ENCODE measurements around the gene ZNF664. TPM values are rescaled to one million over a fixed set of nuclear protein-coding genes. Genes with fewer than 3 reads are reported as not detected.

The ZNF664 gene
- polyA plus RNA-seq, 1 donor from 2014 or later = 146 TPM

DNA sequence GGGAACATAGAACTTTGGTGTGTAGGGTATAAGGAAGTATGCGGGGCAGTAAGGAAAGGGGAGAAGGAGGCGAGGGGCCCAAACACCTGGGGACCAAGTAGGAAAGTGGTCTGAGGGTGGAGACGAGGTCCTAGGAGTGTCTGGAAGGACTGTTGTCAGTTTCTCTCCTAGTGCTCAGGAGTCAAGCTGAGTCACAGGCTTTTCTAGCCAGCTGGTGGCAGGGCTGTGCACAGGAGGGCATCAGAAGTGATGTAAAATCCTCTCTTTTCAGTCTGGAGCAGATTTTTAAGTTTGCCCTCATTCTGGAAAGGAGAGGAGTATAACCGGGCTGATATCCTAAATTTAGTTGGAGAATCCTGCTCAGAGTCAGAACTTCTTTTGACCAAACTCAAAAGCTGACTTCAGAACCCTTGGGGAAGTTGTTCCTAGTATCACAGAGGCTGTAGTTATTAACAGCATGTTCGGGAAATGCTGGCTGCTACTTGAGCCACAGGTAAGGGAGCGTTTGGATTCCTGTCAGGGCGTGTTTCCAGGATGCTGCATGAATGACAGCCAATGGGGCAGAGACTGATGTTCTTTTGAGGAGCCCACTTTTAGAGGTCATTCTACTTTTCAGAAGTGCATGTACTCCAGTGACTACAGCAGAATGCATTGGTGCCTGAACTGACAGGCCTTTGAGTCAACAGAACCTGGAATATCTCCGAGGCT, 19.3 kb downstream of the ZNF664 start:
- Histone ChIP-seq H3F3A (ENCODE audit: insufficient read depth, low read length, poor library complexity, severe bottlenecking) (no peaks in the 10 kb centered on the region), H3K36me3 (ENCODE audit: insufficient read depth, low read length) (no peaks in the 10 kb centered on the region), H3K27ac (ENCODE audit: low read length) (no peak overlapping the region), H3K4me2 (ENCODE audit: low read length) (no peak overlapping the region), H4K20me1 (ENCODE audit: insufficient read depth) (peaks cover 6% of the 10 kb centered on the region), H3K9ac (ENCODE audit: low read length) (no peak overlapping the region), H2AFZ (ENCODE audit: low read depth, low read length) (no peak overlapping the region), H3K79me2 (replicated peaks; ENCODE audit: insufficient read depth, low read length) (peaks cover 54% of the 10 kb centered on the region), H3K4me3 (ENCODE audit: low read length) (no peak overlapping the region), H3K9me2 (ENCODE audit: insufficient read depth, low read length) (no peaks in the 10 kb centered on the region), H3K27me3 (ENCODE audit: insufficient read depth, low read depth, low read length) (no peaks in the 10 kb centered on the region), H3K9me3 (ENCODE audit: low read length) (no peaks in the 10 kb centered on the region)
- TF ChIP-seq SMC3 (conservative IDR thresholded peaks at IDR 0.05; ENCODE audit: poor library complexity) = no peak
- TF ChIP-seq EZH2 (IDR thresholded peaks at IDR 0.05; ENCODE audit: borderline replicate concordance, insufficient read depth, low read length, poor library complexity, severe bottlenecking) = no peak

DNA sequence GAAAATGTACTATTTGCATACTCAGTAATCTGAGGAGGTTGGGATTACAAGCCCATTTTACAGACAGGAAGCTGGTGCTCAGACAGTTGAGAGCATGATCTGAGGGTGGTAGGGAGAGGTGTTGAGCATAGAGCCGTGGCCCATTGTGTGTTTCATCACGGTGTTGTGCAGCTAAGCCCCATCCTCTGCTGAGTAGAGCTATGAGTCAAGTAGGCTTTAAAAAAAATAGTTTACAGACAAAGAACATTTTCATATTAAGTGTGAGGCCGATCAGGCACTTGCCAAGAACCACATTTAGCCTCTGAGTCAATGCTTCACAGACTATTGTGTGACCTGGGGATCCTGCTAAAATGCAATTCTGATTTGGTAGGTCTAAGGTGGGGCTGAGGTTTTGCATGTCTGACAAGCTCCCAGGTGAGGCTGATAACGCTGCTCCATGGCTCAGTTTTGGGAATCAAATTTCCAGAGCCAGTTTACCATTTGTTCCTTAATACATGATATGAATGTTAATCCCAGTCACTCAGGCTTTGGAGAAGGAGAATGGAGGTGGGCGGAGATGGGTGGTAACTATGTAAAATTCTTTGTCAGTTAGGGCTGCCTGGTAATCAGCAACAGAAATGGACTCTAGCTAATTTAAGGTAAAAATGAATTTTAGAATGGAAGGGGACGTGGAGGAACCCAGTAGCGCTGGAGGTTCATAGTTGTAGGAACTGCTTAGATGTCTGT, 22.2 kb downstream of the ZNF664 start:
- Histone ChIP-seq H3K36me3 (ENCODE audit: insufficient read depth, low read length) (no peaks in the 10 kb centered on the region), H3K9ac (ENCODE audit: low read length) (no peak overlapping the region), H3K27ac (ENCODE audit: low read length) (no peak overlapping the region), H3F3A (ENCODE audit: insufficient read depth, low read length, poor library complexity, severe bottlenecking) (no peaks in the 10 kb centered on the region), H3K9me2 (ENCODE audit: insufficient read depth, low read length) (no peaks in the 10 kb centered on the region), H3K4me2 (ENCODE audit: low read length) (no peak overlapping the region), H2AFZ (ENCODE audit: low read depth, low read length) (no peak overlapping the region), H3K4me3 (ENCODE audit: low read length) (no peak overlapping the region), H3K79me2 (replicated peaks; ENCODE audit: insufficient read depth, low read length) (peaks cover 47% of the 10 kb centered on the region), H4K20me1 (ENCODE audit: insufficient read depth) (peaks cover 6% of the 10 kb centered on the region), H3K9me3 (ENCODE audit: low read length) (no peaks in the 10 kb centered on the region), H3K27me3 (ENCODE audit: insufficient read depth, low read depth, low read length) (no peaks in the 10 kb centered on the region)
- TF ChIP-seq EP300 (conservative IDR thresholded peaks at IDR 0.05; ENCODE audit: poor library complexity, severe bottlenecking) = no peak

DNA sequence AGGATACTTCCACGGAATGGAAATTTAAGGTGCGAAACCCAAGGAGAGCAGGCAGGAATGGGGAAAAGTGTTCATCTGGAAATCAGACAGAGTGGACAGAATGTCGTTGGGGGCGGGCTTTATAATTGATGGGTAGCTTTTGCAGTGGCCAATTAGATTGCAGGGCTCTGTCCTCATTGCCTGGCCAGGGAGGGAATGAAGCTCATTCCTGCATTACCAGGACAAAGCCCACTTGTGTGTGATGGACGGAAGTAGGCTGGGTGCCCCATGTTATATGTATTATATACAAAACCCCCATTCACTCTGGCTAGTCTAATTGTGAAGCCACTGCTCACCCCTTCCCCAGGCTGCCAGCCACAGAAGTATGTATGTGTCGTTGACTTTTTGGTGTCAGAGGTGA, 23.6 kb downstream of the ZNF664 start:
- no peak overlapping the region for H3K27ac ChIP-seq (ENCODE audit: low read length)
- H3K4me3 ChIP-seq (ENCODE audit: low read length) = no peak overlapping the region
- no peaks in the 10 kb centered on the region for H3K9me3 ChIP-seq (ENCODE audit: low read length)
- H3K27me3 ChIP-seq (ENCODE audit: insufficient read depth, low read depth, low read length) = no peaks in the 10 kb centered on the region
- no peaks in the 10 kb centered on the region for H3K36me3 ChIP-seq (ENCODE audit: insufficient read depth, low read length)
- peaks cover 58% of the 10 kb centered on the region for H3K79me2 ChIP-seq (replicated peaks; ENCODE audit: insufficient read depth, low read length)
- no peaks in the 10 kb centered on the region for H3F3A ChIP-seq (ENCODE audit: insufficient read depth, low read length, poor library complexity, severe bottlenecking)
- TF ChIP-seq SMC3 (conservative IDR thresholded peaks at IDR 0.05; ENCODE audit: poor library complexity) (no peak), POLR2AphosphoS5 (IDR thresholded peaks at IDR 0.05) (no peak), EZH2 (IDR thresholded peaks at IDR 0.05; ENCODE audit: borderline replicate concordance, insufficient read depth, low read length, poor library complexity, severe bottlenecking) (no peak), MXI1 (conservative IDR thresholded peaks at IDR 0.05; ENCODE audit: poor library complexity, severe bottlenecking) (no peak), EP300 (conservative IDR thresholded peaks at IDR 0.05; ENCODE audit: poor library complexity, severe bottlenecking) (no peak), RAD21 (conservative IDR thresholded peaks at IDR 0.05) (no peak), TAF1 (IDR thresholded peaks at IDR 0.05; ENCODE audit: low read depth) (no peak)
- TF ChIP-seq, protein P1, sequence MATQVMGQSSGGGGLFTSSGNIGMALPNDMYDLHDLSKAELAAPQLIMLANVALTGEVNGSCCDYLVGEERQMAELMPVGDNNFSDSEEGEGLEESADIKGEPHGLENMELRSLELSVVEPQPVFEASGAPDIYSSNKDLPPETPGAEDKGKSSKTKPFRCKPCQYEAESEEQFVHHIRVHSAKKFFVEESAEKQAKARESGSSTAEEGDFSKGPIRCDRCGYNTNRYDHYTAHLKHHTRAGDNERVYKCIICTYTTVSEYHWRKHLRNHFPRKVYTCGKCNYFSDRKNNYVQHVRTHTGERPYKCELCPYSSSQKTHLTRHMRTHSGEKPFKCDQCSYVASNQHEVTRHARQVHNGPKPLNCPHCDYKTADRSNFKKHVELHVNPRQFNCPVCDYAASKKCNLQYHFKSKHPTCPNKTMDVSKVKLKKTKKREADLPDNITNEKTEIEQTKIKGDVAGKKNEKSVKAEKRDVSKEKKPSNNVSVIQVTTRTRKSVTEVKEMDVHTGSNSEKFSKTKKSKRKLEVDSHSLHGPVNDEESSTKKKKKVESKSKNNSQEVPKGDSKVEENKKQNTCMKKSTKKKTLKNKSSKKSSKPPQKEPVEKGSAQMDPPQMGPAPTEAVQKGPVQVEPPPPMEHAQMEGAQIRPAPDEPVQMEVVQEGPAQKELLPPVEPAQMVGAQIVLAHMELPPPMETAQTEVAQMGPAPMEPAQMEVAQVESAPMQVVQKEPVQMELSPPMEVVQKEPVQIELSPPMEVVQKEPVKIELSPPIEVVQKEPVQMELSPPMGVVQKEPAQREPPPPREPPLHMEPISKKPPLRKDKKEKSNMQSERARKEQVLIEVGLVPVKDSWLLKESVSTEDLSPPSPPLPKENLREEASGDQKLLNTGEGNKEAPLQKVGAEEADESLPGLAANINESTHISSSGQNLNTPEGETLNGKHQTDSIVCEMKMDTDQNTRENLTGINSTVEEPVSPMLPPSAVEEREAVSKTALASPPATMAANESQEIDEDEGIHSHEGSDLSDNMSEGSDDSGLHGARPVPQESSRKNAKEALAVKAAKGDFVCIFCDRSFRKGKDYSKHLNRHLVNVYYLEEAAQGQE (IDR thresholded peaks at IDR 0.05; ENCODE audit: borderline replicate concordance) = no peak
- TF ChIP-seq, protein P2, sequence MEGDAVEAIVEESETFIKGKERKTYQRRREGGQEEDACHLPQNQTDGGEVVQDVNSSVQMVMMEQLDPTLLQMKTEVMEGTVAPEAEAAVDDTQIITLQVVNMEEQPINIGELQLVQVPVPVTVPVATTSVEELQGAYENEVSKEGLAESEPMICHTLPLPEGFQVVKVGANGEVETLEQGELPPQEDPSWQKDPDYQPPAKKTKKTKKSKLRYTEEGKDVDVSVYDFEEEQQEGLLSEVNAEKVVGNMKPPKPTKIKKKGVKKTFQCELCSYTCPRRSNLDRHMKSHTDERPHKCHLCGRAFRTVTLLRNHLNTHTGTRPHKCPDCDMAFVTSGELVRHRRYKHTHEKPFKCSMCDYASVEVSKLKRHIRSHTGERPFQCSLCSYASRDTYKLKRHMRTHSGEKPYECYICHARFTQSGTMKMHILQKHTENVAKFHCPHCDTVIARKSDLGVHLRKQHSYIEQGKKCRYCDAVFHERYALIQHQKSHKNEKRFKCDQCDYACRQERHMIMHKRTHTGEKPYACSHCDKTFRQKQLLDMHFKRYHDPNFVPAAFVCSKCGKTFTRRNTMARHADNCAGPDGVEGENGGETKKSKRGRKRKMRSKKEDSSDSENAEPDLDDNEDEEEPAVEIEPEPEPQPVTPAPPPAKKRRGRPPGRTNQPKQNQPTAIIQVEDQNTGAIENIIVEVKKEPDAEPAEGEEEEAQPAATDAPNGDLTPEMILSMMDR (IDR thresholded peaks at IDR 0.05; ENCODE audit: poor library complexity, severe bottlenecking) = no peak
- H3K4me2 ChIP-seq (ENCODE audit: low read length) = no peak overlapping the region
- H3K9me2 ChIP-seq (ENCODE audit: insufficient read depth, low read length) = no peaks in the 10 kb centered on the region
- no peak overlapping the region for H3K9ac ChIP-seq (ENCODE audit: low read length)
- H2AFZ ChIP-seq (ENCODE audit: low read depth, low read length) = no peak overlapping the region
- H4K20me1 ChIP-seq (ENCODE audit: insufficient read depth) = peaks cover 6% of the 10 kb centered on the region
